ENCODE data around the gene PLEKHG3. TPM values are rescaled to one million over a fixed set of nuclear protein-coding genes. Genes with fewer than 3 reads are reported as not detected.

Gene PLEKHG3
- polyA plus RNA-seq, 3 donors, result 89.0 to 107 (median 95.4) TPM

DNA sequence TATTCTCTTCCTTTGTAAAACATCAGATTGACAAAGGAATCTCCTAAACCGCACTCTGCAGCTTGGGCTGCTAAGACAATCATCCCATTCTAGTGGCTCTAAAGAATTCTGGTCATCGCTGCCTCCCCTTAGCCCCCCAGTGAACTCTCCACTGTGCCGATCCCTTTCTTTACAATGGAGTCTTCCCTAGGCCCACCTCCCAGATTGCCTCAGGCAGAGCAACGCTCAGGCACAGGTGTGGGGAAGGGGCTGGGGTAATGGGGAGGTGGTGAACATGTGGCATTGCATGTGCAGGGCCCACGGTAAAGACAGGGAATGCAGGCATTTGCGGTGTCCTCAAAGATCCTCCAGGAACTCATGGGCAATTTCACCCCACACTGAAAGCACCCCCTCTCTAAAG, 86.3 kb downstream of the PLEKHG3 start:
- no peak for DNase-seq (ENCODE audit: extremely low read depth in 1 of 11, low read depth in 9 of 11, low spot score in 4 of 11)

DNA sequence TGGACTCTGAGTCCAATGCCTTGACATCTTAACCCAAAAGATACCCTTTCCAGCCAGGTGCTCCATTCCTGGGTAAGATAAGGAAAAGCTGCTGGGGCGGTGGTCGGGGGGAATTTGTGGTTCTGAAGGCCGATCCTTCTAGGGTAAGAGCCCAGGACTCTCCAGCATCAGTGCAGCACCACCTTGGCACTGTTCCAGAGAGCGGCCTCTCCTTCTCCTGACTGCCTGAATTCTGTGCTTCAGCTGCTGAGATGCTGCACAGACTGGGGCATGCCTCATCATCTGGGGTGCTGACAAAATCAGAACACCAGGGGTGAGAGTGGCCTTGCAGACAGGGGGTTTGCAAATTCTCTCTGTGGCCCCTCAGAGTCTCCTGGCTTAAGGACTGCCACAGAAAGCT, 88.0 kb downstream of the PLEKHG3 start:
- DNase-seq (ENCODE audit: extremely low read depth in 1 of 11, low read depth in 9 of 11, low spot score in 4 of 11), result no peak

DNA sequence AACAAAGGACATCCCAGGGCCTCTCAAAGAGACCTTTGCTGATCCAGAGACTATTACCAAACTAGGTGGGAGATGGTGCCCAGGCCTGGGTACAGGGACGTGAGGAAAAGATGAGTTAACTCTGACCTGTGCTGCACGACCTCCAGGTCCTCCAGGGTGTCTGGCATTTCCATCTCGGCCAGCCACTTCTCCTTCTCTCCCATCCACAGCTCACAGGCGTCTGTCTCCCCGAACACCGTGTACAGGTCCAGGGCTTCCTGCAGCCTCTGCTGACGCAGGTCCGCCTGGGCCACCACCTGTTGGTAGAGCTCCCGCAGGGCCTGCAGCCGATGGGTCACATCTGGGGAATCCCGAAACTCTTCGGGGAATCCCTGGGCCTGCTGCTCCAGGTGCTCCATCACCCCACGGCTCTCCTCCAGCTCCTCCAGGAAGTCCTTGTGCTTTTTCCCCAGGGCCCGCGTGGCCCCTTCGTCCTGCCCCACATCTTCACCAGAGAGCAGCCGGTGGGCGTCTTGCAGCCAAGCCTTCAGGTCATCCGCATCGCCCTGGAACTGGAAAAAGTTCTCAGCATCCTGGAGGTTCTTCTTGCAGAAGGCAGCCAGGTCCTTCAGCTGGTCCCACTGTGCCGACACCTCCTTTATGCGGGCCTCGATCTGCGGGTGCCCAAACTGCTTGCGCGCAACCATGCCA, 88.8 kb downstream of the PLEKHG3 start:
- no peak for DNase-seq (ENCODE audit: extremely low read depth in 1 of 11, low read depth in 9 of 11, low spot score in 4 of 11)

DNA sequence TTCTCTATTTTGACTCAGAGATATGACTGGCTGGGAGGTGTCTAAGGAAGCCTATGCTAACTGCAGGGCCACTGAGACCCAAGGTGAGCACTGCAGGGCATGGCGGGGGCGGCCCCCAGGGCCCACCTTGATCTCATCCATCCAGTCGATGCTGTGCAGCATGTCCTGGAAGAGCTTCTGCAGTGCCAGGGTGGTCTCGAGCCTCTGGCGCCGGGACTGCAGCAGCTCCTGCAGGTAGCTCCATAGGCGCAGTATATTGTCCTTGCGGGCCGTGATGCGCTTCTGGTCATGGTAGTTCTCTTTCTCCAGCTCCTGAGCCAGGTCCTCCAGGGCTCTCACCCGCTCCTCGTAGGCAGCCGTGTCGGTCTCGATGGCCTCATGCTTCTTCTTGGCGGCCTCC, 91.0 kb downstream of the PLEKHG3 start:
- DNase-seq (ENCODE audit: extremely low read depth in 1 of 11, low read depth in 9 of 11, low spot score in 4 of 11), result no peak

DNA sequence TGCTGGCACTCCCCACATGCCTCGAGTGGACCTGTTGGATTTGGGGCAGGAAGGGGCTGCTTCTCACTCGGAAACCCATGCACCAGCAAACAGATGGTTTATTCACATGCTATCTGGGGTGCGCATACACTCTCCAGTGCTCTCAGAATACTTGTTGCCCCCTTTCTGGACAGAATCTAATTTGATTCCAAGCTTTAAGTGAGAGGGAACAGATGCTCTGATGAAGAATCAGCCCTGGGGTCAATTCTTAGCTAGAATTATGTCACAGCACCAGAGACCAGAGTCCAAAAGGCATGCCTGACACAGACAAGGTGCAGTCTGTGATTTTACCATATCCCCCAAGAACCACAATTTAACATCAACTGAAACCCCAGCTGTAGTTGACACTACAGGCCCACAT, 91.7 kb downstream of the PLEKHG3 start:
- no peak for DNase-seq (ENCODE audit: extremely low read depth in 1 of 11, low read depth in 9 of 11, low spot score in 4 of 11)

DNA sequence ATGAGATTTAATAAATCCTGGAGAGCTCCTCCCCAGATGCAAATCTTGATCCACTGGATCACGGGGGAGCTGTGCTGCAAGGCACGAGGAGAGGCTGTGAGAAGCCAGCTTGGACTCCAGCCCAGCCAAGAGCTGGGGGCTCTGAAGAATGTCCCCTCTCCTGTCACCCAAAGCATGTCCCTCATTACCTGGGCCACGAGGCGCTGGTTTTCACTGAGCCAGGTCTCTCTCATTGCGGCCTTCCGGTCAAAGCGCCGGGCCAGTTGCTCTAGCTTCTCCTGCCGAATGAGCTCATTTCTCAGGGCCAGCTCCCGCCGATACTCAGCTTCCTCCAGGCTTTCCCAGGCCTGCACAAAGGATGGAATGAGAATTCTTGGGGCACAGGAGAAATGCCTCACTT, 92.1 kb downstream of the PLEKHG3 start:
- no peak for DNase-seq (ENCODE audit: extremely low read depth in 1 of 11, low read depth in 9 of 11, low spot score in 4 of 11)

DNA sequence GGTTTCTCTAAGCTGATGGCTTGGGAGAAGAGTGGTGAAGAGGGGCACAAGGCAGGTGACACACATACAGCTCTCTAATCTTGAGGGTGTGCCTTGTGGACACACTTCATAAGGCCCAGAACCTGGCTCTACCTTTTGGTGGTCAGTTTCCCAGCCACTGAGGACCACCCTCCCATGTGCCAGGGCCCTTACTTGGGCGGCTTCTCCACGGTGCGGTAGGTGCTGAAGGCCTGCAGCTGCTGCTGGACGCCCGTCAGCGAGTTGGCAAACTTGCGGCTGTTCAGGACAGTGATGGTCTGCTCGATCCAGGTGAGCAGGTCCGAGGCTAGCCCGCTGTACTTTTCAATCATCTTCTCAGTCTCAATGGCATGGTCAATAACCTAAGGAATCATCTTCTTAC, 95.3 kb downstream of the PLEKHG3 start:
- DNase-seq (ENCODE audit: extremely low read depth in 1 of 11, low read depth in 9 of 11, low spot score in 4 of 11), result no peak

Other genes starting within 250 kb of the PLEKHG3 start
- gene AKAP5, start 238.9 kb upstream of the PLEKHG3 start, polyA plus RNA-seq (ENCODE audit: insufficient read length in 3 of 3), result 1 to 10 TPM; 6.4 to 8.4 (median 8.1) TPM
- 10 to 100 TPM in 1 of 3 donors, 1 to 10 TPM in 2; 7.0 to 14.4 (median 8.5) TPM for gene ZBTB25, start 200.6 kb upstream of the PLEKHG3 start, polyA plus RNA-seq (ENCODE audit: insufficient read length in 3 of 3)
- 10 to 100 TPM; 62.6 to 74.3 (median 69.4) TPM for gene ZBTB1, start 199.7 kb upstream of the PLEKHG3 start, polyA plus RNA-seq (ENCODE audit: insufficient read length in 3 of 3)
- gene HSPA2, start 163.7 kb upstream of the PLEKHG3 start, polyA plus RNA-seq (ENCODE audit: insufficient read length in 3 of 3), result 10 to 100 TPM; 16.3 to 20.6 (median 17.6) TPM
- under 1 TPM; 0.53 to 0.70 (median 0.67) TPM for gene PPP1R36, start 154.5 kb upstream of the PLEKHG3 start, polyA plus RNA-seq (ENCODE audit: insufficient read length in 3 of 3)
- gene SPTB, start 175.5 kb downstream of the PLEKHG3 start, polyA plus RNA-seq (ENCODE audit: insufficient read length in 3 of 3), result 10 to 100 TPM; 13.6 to 17.4 (median 16.0) TPM
- 10 to 100 TPM; 52.7 to 70.9 (median 56.5) TPM for gene CHURC1, start 210.0 kb downstream of the PLEKHG3 start, polyA plus RNA-seq (ENCODE audit: insufficient read length in 3 of 3)
- under 1 TPM; 0.45 to 0.97 (median 0.59) TPM for gene GPX2, start 238.3 kb downstream of the PLEKHG3 start, polyA plus RNA-seq (ENCODE audit: insufficient read length in 3 of 3)

Measured in renal cortex interstitium (tissue), 11 donors.